Measurements from ENCODE around the gene AGPAT2.

GRCh38 chr9:136729926-136730325 is 42.7 kb upstream of the AGPAT2 start:
- TF ChIP-seq CTCF (conservative IDR thresholded peaks at IDR 0.05), result no peak
- no peak for TF ChIP-seq ZFX (IDR thresholded peaks at IDR 0.05)

Data from C4-2B (cell line).